Duodenal mucosa (tissue), 2 donors: ENCODE measurements around the gene CD163L1.
A peak's percentile ranks its signal among the peaks of the same experiment; 100 is the strongest.
"Not testable (repeated sequence)": the region's sequence is repeated elsewhere in the genome, so short reads cannot be mapped to it uniquely, and the experiment has no call there.

Experiments
- H3K27ac ChIP-seq: one replicate; pipeline ENCODE4 v1.7.0; 2013; ENCODE audit warnings: low read depth, low read length
- H3K27me3 ChIP-seq, 2 donors: one replicate each; pipeline ENCODE4 v1.7.0; 2013; ENCODE audit warnings: low read length in 2 of 2, control low read depth in 1 of 2; ENCODE audit not compliant: insufficient read depth in 2 of 2, control insufficient read depth in 1 of 2
- H3K36me3 ChIP-seq, 2 donors: one replicate each; pipeline ENCODE4 v1.7.0; 2013; ENCODE audit warnings: low read length in 2 of 2, control low read depth in 1 of 2; ENCODE audit not compliant: insufficient read depth in 2 of 2, control insufficient read depth in 1 of 2
- H3K4me1 ChIP-seq, 2 donors: one replicate each; pipeline ENCODE4 v1.7.0; 2013; ENCODE audit warnings: low read length in 2 of 2, control low read depth in 1 of 2; ENCODE audit not compliant: insufficient read depth in 2 of 2, control insufficient read depth in 1 of 2
- H3K4me3 ChIP-seq, 2 donors: one replicate each; pipeline ENCODE4 v1.7.0; 2013; ENCODE audit warnings: low read length in 2 of 2, low read depth in 1 of 2
- H3K9ac ChIP-seq, 2 donors: one replicate each; pipeline ENCODE4 v1.7.0; 2013; ENCODE audit warnings: low read length in 2 of 2, low read depth in 1 of 2
- H3K9me3 ChIP-seq, 2 donors: one replicate each; pipeline ENCODE4 v1.7.0; 2013; ENCODE audit warnings: low read length in 2 of 2, control low read depth in 1 of 2; ENCODE audit not compliant: control insufficient read depth in 1 of 2

CD163L1 gene

DNA sequence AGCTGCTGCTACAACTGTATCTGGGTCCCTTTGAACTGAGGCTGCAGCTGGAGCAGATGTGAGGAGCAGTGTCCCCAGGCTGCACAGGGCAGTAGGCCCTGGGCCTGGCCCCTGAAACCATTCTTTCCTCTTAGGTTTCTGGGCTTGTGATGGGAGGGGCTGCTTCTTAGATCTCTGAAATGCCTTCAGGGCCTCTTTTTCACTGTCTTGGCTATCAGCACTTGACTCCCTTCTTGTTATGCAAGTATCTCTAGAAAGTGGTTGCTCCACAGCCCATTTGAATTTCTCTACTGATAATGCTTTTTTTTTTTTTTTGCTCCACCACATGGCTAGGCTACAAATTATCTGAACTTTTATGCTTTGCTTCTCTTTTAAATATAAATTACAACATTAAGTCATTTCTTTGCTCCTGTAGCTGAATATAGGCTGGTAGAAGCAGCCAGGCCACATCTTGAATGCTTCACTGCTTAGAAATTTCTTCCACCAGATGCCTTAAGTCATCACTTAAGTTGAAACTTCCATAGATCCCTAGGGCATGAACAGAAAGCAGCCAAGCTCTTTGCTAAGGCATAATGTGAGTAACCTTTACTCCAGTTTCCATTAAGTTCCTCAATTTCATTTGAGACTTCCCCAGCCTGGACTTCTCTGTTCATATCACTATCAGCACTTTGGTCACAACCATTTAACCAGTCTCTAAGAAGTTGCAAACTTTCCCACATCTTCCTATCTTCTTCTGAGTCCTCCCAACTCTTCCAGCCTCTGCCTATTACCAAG lies 98.9 kb downstream of the CD163L1 start:
- no peak overlapping the region for H3K9ac ChIP-seq
- no peaks in the 10 kb centered on the region for H3K4me1 ChIP-seq
- no peaks in the 10 kb centered on the region for H3K36me3 ChIP-seq
- no peak overlapping the region for H3K27ac ChIP-seq
- H3K27me3 ChIP-seq = no peaks in the 10 kb centered on the region
- H3K9me3 ChIP-seq = peaks cover 0 to 4% of the 10 kb centered on the region in 2 donors
- peak overlapping the region in 1 of 2 donors; percentile 19 for H3K4me3 ChIP-seq

GRCh38 chr12:7339675-7340074 lies 104.3 kb downstream of the CD163L1 start:
- no peak overlapping the region for H3K4me3 ChIP-seq
- peaks cover 0 to 2% of the 10 kb centered on the region in 2 donors for H3K9me3 ChIP-seq
- H3K9ac ChIP-seq = no peak overlapping the region
- no peaks in the 10 kb centered on the region for H3K36me3 ChIP-seq
- no peaks in the 10 kb centered on the region for H3K27me3 ChIP-seq
- H3K27ac ChIP-seq = no peak overlapping the region
- H3K4me1 ChIP-seq = no peaks in the 10 kb centered on the region

DNA sequence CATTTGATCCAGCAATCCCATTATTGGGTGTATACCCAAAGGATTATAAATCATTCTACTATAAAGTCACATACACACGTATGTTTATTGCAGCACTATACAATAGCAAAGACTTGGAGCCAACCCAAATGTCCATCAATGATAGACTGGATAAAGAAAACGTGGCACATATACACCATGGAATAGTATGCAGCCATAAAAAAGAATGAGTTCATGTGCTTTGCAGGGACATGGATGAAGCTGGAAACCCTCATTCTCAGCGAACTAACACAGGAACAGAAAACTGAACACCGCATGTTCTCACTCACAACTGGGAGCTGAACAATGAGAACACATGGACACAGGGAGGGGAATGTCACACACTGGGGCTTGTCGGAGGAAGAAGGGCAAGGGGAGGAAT lies 106.2 kb downstream of the CD163L1 start:
- not testable (repeated sequence) for H3K4me3 ChIP-seq, H3K9me3 ChIP-seq, H3K27me3 ChIP-seq, H3K27ac ChIP-seq, H3K9ac ChIP-seq, H3K4me1 ChIP-seq, H3K36me3 ChIP-seq

GRCh38 chr12:7327918-7328317 lies 116.0 kb downstream of the CD163L1 start:
- H3K27me3 ChIP-seq = no peaks in the 10 kb centered on the region
- H3K36me3 ChIP-seq = no peaks in the 10 kb centered on the region
- H3K4me3 ChIP-seq = no peak overlapping the region
- no peaks in the 10 kb centered on the region for H3K9me3 ChIP-seq
- no peaks in the 10 kb centered on the region for H3K4me1 ChIP-seq
- H3K9ac ChIP-seq = no peak overlapping the region
- no peak overlapping the region for H3K27ac ChIP-seq

DNA sequence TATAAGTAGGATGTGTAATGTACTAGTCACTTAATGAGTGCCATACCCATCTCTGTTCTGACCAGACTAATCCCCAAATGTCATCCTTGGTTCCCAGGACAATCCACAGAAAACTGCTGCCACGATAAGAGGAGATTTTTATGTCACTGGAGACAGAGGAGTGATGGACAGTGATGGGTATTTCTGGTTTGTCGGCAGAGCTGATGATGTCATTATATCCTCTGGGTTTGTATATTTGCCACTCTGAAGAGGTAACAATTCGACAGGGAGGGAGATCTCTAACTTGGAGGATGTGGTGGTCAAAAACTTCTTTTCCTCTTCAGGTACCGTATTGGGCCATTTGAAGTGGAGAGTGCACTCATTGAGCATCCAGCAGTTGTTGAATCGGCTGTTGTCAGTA lies 119.8 kb downstream of the CD163L1 start:
- Histone ChIP-seq H3K9ac (no peak overlapping the region), H3K9me3 (no peaks in the 10 kb centered on the region), H3K36me3 (no peaks in the 10 kb centered on the region), H3K27ac (no peak overlapping the region), H3K4me1 (no peaks in the 10 kb centered on the region), H3K27me3 (no peaks in the 10 kb centered on the region), H3K4me3 (no peak overlapping the region)

DNA sequence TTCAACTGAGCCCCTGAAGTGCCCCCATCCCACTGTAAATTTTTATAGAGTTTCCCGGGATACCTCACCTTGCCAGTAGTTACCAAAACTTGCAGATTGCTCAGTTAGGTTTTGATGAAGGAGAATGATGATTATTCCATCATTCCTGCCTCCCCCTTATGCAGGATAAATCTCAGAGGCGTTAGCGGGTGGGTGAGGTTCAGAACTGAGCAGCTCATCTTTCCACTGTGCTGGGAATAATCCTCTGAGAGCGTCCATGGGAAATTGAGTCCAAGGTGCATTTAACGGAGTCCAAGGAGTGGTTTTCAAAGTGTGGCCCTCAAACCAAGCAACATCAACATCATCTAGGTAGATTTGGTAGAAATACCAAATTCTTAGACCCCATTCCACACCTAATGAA lies 121.4 kb downstream of the CD163L1 start:
- Histone ChIP-seq H3K9ac (no peak overlapping the region), H3K9me3 (no peaks in the 10 kb centered on the region), H3K36me3 (no peaks in the 10 kb centered on the region), H3K4me3 (no peak overlapping the region), H3K27ac (no peak overlapping the region), H3K27me3 (no peaks in the 10 kb centered on the region), H3K4me1 (no peaks in the 10 kb centered on the region)

DNA sequence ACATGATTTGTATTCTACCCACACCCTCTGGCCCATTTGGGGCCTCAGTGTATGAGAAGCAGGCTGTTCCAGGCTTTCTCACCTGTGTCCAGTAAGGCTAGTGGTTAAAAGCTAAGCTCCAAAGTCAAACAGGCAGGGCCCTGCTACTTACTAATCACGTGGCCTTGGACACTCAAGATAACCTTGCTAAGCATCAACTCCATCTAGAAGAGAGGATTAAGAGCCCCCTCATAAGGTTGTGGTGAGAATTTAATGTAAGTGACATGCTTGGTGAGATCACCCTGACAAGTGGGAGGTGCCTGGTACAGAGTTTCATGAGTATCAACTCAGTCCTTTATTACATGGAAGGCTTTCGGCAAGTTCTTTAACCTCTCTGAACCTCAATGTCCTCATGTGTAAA lies 122.3 kb downstream of the CD163L1 start:
- H3K27me3 ChIP-seq = no peaks in the 10 kb centered on the region

GRCh38 chr12:7319930-7320329 lies 124.0 kb downstream of the CD163L1 start:
- H3K36me3 ChIP-seq = no peaks in the 10 kb centered on the region
- no peak overlapping the region for H3K4me3 ChIP-seq
- H3K4me1 ChIP-seq = no peaks in the 10 kb centered on the region
- H3K27me3 ChIP-seq = no peaks in the 10 kb centered on the region
- no peak overlapping the region for H3K27ac ChIP-seq
- no peak overlapping the region for H3K9ac ChIP-seq
- H3K9me3 ChIP-seq = no peaks in the 10 kb centered on the region

More for the DNA sequence above, 122.3 kb downstream of the CD163L1 start:
- H3K4me3 ChIP-seq = no peak overlapping the region
- no peaks in the 10 kb centered on the region for H3K36me3 ChIP-seq
- H3K9ac ChIP-seq = no peak overlapping the region
- no peaks in the 10 kb centered on the region for H3K9me3 ChIP-seq
- H3K27ac ChIP-seq = no peak overlapping the region
- no peaks in the 10 kb centered on the region for H3K4me1 ChIP-seq

DNA sequence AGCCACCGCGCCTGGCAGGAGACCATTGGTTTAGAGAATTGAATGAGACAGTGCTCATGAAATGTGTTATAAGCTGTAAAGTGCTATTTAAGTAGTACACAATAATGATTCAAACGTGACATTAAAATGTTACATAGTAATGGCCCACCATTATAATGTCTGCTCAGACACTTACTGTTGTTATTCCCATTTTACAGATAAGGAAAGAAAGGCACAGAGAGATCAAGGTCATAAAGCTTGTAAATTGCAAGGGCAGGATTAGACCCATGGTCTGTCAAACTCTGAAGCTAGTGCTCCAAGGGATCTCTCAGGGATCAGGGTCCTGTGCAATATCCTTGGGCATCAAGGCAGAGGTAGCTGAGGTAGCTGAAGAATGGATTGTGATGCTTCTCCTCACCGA lies 133.9 kb downstream of the CD163L1 start:
- no peaks in the 10 kb centered on the region for H3K9me3 ChIP-seq
- H3K9ac ChIP-seq = no peak overlapping the region
- no peak overlapping the region for H3K4me3 ChIP-seq
- H3K27me3 ChIP-seq = no peaks in the 10 kb centered on the region
- H3K4me1 ChIP-seq = no peaks in the 10 kb centered on the region
- no peaks in the 10 kb centered on the region for H3K36me3 ChIP-seq
- no peak overlapping the region for H3K27ac ChIP-seq
